ENCODE data around the gene PODXL2.

DNA sequence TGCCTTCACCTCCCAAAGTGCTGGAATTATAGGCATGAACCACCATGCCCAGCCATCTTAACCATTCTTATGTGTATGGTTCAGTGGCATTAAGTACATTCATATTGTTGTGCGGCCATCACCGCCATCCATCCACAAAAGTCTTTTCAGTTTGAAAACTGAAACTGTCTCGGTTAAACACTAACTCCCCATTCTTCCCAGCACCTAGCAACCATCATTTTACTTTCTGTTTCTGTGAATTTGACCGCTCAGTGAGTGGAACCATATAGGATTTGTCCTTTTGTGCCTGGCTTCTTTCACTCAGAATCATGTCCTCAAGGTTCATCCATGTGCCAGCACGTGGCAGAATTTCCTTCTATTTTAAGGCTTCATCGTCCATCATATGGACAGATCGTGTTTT, 24.9 kb upstream of the PODXL2 start:
- no peak for TF ChIP-seq POLR2A (IDR thresholded peaks at IDR 0.05; ENCODE audit: low read length)
- no peak for TF ChIP-seq GATA1 (IDR thresholded peaks at IDR 0.05; ENCODE audit: low read depth, low read length)
